CD4-positive, alpha-beta T cell treated with Interferon alpha-2 for 1 hour (primary cell): ENCODE data around the gene STAT1.

Source experiments
- DNase-seq, 2 donors: peaks; one replicate each; pipeline ENCODE4 v3.0.0-alpha.2; 2020 to 2022

STAT1 gene

DNA sequence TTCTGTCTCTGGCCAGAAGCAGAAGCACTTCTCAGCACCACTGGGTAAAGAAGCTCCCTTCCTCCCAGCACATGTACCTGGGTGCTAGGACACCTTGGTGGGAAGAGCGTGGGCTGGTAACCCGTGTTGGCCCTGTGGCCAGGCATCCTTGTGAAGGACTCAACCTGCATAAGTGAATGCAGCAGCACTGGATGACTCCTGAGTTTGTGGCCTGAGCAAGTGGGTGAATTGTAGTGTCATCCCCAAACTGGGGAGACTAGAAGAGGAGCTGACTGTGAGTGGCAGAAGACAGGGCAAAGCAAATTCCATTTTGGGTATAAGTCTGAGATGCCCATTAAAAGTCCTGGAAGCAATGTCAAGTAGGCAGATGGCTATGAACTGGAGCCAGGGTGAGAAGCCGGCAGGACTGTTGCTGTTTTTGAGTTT is 63.4 kb downstream of the STAT1 start:
- no peak for DNase-seq

DNA sequence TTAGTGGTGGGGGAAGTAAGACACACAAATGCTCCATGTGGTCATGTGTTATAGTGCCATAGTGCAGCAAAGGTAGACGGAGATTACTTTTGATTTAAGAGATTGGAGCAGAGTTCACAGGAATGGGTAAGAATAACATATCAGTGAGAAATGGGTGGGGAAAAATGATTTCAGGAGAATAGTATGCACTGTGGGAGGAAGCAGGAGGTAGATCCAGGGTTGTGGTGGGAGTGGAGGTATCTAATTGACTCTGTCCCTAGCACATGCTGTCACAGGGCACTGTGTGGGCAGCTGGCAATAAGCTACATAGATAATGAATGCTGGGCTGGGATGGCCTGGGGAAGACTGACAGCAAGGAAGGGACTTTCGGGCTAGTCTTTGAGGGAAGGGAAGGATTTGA is 65.3 kb downstream of the STAT1 start:
- DNase-seq: no peak

DNA sequence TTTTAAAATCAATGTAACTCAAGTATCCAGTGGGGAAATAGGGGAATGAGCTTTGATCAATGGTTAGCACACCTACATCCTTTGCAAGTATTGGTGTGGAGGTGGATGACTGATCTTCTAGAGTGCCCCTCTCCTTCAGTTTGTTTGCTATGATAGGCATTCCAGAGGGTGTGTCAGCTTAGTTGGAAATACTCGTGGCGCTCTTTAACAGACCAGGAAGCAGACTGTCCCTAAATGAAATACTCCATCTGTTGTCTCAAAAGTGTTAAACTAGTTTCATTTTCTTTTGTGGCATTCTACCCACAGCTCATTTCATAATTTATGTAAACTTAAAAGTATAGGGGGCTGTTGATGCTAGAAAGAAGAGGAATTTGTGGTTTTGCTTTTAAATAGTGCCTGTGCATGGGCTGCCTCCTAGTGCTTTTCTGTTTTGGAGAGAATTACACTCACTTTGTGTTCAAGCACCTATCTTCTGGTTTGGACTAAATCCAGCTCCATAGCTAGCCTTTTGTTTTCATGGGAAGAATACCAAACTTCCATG is 66.2 kb downstream of the STAT1 start:
- peak in 1 of 2 donors; percentile 48 for DNase-seq

DNA sequence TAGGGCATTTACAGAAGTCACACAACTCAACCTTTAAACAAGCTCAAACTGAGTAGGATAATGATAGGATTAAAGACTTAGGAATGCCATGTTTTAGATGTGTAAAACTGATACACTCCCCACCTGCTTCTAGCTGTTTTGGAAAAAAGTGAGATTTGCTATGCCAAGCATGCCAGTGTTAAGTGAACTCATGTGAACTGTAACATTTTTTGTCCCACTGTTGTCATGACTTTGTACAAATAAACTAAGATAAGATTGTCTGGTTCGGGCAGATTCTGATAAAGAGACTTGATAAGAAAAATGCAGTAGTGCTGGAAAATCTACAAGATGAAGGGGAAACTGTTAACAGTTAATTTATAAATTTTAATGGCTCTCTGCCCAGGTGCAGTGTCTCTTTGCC is 66.8 kb downstream of the STAT1 start:
- peak in 1 of 2 donors; percentile 23 for DNase-seq

DNA sequence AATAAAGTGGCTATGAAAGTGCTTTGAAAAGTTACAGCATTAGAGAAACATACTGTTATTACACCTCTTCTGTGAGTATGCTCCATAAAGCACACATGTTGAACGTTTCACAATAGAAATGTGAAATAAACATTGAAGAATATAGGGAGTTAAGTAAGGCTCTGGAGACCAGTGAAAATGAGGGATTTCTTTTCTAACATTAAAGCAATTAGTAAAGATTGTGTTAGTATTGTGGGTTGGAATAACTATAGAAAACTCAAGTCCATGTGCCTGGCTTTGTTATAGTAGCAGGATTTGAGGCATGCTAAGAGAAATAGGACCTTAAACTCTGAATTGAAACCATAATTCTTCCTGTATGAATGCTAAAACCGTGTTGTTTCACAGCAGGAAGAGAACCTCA is 70.3 kb downstream of the STAT1 start:
- no peak for DNase-seq

DNA sequence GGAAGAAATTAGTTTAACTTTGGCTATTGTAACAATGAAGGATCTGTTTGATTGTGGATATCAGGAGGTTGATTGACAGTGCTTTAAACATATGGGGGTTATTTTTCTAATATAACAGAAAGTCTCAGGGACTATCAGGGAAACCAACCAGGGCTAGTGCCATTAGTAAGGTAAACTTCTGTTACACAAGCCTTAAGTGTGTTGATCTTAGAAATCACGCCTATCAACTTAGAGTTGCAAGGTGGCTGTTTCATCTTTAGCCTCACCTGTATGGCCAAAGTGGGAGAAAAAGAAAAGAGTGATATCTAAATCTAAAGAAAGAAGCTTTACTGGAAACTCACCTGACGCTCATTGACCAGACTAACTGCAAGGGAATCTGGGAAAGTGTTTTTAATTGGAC is 71.3 kb downstream of the STAT1 start:
- no peak for DNase-seq

DNA sequence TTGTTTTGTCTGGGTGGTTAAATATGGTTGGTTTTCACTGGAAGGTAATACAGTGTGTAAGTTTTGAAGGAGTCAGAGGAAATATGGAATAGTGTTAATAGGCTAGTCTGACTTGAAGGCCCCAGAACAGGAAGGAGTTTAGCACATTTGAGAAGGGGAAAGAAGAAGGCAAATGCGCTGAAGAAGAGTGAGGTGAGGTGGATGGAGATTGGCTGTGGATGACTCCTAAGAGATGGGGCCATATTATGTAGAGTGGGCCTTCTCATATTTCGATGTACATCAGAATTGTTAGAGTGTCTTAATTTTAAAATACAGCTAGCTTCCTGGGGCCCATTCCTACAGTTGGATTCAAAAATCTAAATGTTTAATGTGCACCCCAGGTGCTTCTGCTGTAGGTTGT is 72.4 kb downstream of the STAT1 start:
- DNase-seq: no peak

DNA sequence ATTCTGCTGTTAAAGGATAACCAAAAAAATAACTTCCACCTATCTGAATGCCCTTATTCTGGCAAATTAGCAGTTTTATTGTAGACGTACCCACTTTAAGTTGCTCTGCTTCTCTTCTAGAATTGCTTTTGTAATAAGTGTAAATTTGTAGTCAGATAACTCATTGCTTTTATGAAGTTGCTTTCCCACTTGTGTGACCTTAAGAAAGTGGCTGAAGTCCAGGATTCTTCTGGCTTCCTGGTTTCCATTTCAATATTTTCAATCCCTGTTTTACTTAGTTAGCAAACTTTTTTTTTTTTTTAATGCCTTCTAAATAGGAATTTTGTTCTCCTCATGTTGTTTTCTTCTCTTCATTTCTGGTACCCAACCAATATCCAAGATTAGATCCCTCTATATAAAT is 73.5 kb downstream of the STAT1 start:
- DNase-seq: no peak

DNA sequence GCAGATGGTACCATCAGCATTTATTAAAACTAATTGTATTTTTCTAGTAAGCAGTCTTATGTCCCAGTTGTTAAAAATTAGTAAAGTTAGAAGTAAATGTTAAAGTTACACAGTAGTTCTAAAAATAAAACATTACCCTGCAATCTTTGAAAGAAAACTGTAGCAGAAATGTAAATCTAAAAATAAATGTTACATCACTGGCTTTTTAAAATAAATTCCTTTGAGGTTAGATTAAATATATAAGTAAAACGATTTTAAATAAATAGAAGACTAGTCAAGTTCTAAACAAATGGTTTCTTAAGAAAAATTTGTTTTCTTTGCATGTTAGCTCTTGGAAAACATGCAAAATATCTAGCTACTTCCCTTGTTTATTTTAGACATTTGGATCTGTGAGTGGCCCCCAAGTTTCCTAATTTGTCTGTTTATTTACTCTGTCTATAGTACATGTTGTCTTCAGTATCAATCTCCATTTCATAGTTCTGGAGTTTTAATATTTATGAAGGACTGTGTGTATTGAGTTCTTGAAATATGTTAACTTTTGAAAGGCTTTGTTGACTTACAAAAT is 75.1 kb downstream of the STAT1 start:
- no peak for DNase-seq

DNA sequence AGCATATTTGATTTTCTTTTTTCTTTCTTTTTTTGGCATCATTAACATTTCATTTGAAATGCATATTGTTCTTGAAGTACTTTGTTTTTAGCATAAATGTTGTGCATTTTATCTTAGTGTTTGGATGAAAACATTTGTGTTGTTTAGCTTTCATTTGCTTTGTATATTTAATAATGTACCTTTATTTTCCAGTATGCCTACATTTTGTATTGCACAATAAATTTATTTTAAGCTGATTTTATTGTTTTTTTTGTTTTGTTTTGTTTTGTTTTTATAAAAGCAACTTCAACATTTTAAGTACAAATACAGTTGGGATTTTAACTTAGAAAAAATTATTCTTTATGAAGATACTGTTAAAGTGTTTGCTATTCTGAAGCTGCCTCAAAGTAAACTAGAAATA is 78.9 kb downstream of the STAT1 start:
- no peak for DNase-seq

DNA sequence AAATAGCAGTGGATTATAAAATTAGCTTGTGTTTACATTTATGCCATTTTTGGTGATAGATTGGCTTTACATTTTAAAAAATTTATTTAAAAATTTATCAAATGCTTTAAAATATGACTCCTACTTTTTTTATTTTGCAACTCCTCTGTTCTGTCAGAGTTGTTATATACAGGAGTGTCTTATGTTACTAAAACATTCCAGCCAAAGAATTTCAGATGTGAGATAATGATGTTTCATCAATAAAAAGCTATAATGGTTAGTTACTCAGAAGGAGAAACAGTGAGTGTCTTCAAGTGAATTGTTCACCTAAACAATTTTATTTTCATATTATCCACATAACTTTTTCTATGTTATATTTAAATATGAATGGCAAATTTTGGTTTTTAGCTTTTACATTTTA is 80.6 kb downstream of the STAT1 start:
- DNase-seq: no peak

DNA sequence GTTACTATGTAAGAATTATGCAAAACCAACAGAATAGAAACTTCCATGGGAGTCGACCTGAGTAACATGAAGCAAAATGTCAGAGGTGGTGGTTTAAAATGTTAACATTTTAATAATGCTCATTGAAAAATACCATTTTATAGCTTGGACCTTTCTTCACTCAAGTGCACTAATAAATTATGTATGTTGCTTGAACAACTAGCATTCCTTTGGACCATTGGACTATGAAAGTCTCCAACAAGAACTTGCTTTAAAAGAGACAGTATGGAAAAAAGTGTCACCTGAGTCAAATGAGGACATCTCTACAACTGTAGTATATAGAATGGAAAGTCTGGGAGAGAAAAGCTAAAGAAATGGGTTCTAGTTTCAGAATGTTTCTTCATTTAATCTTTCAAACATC is 81.5 kb downstream of the STAT1 start:
- no peak for DNase-seq

DNA sequence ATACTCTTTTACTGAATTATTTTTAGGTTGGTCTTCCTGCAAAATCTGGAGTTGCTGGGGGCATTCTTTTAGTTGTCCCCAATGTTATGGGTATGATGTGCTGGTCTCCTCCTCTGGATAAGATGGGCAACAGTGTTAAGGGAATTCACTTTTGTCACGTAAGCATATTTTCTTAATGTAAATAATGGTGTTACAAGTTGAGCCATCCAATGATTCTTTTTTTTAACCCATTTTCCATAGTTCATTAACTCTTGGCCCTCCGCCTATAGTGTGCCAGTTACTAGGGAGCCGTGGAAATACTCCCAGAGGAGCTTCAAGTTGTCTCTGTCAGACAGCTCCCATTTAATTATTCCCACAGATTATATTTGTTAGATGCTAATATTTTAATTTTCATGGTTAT is 83.6 kb downstream of the STAT1 start:
- no peak for DNase-seq

DNA sequence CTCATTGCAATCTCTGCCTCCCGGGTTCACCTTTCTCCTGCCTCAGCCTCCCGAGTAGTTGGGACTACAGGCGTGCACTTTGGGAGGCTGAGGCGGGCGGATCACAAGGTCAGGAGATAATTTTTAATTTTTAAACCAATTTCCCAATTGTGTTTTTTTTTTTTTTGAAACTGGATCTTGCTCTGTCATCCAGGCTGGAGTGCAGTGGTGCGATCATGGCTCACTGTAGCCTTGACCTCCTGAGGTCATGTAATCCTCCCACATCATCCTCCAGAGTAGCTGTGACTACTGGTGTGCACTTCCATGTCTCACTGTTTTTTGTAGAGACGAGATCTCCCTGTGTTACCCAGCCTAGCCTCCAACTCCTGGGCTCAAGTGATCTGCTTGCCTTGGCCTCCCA is 84.1 kb downstream of the STAT1 start:
- DNase-seq: no peak

DNA sequence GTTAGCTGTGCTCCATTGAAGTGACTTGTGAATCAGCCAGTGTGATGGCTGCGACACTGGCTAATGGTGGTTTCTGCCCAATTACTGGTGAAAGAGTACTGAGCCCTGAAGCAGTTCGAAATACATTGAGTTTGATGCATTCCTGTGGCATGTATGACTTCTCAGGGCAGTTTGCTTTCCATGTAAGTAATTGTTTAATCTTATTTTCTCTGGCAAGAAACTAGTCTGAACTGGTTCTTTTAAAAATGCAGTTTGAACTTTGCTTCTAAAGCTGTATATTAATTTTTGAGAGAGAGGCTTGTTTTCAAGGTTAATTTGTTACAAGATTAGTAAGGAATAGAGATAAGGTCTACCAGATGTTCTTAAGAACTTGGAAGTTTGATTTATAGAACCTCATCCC is 86.7 kb downstream of the STAT1 start:
- DNase-seq: no peak

DNA sequence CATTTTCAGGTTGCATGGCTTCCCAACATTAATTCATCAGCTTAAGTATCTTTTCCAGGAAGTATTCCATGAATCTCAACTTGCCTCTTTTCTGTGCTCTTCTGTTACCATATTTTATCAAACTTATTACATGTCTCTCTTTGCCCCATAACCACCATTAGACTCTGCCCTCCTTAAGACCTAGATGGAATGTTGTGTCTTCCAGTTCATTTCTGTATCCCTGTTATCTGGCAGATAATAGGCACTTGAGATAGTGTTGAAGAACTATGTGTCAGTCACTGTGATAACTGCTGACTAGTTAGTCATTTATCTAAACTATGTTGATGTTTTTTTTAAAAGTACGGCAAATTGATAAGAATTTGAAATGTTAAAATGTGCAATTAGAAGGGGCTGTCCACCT is 91.6 kb downstream of the STAT1 start:
- DNase-seq: no peak

DNA sequence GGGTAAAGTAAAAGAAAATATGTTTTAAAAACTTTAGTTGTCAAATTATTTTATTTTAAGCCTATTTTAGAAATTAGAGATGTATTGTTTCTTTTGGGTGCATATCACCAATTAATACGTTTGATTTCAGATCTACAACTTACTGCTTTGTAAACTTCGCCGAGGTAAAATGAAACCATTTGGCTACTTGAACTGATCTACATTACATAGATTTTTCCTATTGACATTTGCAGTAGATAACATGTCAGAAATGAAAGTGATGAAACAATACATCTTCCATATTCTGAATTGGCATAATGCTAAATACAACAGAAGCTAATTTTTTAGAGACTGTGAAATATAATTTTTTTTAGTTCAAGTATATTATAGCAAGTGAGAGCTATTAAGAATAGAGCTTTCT is 93.9 kb downstream of the STAT1 start:
- DNase-seq: no peak
